Omental fat pad (tissue), 4 donors: ENCODE measurements around the gene NR4A3. TPM values are rescaled to one million over a fixed set of nuclear protein-coding genes. Genes with fewer than 3 reads are reported as not detected.

ENCODE experiments used
- ATAC-seq: fragments of 150-250 bp; one replicate; pipeline ENCODE4 v1.9.1; 2016; ENCODE audit warnings: mild to moderate bottlenecking, moderate library complexity; ENCODE audit not compliant: low FRiP score
- DNase-seq: peaks from one replicate; pipeline ENCODE4 v3.0.0-alpha.2; 2019; ENCODE audit warnings: low spot score
- total RNA-seq, 4 donors: library from RNA; depleted of rRNA; stranded (reverse); fragments of >200 nt; gene quantifications; one replicate each; pipeline ENCODE4 v1.1.0, GENCODE V29; 2016
- TF ChIP-seq, protein P1 (sequence below), 3 donors: fragments of 450-650 bp; IDR thresholded peaks; one replicate each; pipeline ENCODE4 v1.5.1; 2016 to 2017; ENCODE audit warnings: antibody characterized with exemption in 3 of 3, mild to moderate bottlenecking in 3 of 3, moderate library complexity in 2 of 3

The NR4A3 gene
- total RNA-seq, 4 donors from 2014 or later: 12.4 to 216 (median 26.3) TPM

GRCh38 chr9:99825172-99826046 lies 3.7 kb downstream of the NR4A3 start:
- DNase-seq (no peak), ATAC-seq (no peak)
- TF ChIP-seq, protein P1, sequence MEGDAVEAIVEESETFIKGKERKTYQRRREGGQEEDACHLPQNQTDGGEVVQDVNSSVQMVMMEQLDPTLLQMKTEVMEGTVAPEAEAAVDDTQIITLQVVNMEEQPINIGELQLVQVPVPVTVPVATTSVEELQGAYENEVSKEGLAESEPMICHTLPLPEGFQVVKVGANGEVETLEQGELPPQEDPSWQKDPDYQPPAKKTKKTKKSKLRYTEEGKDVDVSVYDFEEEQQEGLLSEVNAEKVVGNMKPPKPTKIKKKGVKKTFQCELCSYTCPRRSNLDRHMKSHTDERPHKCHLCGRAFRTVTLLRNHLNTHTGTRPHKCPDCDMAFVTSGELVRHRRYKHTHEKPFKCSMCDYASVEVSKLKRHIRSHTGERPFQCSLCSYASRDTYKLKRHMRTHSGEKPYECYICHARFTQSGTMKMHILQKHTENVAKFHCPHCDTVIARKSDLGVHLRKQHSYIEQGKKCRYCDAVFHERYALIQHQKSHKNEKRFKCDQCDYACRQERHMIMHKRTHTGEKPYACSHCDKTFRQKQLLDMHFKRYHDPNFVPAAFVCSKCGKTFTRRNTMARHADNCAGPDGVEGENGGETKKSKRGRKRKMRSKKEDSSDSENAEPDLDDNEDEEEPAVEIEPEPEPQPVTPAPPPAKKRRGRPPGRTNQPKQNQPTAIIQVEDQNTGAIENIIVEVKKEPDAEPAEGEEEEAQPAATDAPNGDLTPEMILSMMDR (IDR thresholded peaks at IDR 0.05): no peak

- TF ChIP-seq, protein P1 (IDR thresholded peaks at IDR 0.05): no peak
- no peak for ATAC-seq
- no peak for DNase-seq
These were observed 4.9 kb downstream of the NR4A3 start for GRCh38 chr9:99826579-99826978.

- TF ChIP-seq, protein P1 (IDR thresholded peaks at IDR 0.05): no peak
- DNase-seq: no peak
- ATAC-seq: no peak
These were observed 5.6 kb downstream of the NR4A3 start for GRCh38 chr9:99827244-99827643.

DNA sequence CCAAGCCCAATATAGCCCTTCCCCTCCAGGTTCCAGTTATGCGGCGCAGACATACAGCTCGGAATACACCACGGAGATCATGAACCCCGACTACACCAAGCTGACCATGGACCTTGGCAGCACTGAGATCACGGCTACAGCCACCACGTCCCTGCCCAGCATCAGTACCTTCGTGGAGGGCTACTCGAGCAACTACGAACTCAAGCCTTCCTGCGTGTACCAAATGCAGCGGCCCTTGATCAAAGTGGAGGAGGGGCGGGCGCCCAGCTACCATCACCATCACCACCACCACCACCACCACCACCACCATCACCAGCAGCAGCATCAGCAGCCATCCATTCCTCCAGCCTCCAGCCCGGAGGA lies 6.3 kb downstream of the NR4A3 start:
- TF ChIP-seq, protein P1 (IDR thresholded peaks at IDR 0.05): no peak
- DNase-seq (no peak), ATAC-seq (no peak)

GRCh38 chr9:99828417-99829176 lies 6.9 kb downstream of the NR4A3 start:
- TF ChIP-seq, protein P1 (IDR thresholded peaks at IDR 0.05): no peak
- ATAC-seq (no peak), DNase-seq (no peak)

GRCh38 chr9:99831857-99832557 lies 10.3 kb downstream of the NR4A3 start:
- ATAC-seq: no peak
- TF ChIP-seq, protein P1 (IDR thresholded peaks at IDR 0.05): no peak
- DNase-seq: no peak
